Astrocyte of the spinal cord (primary cell): Measurements from ENCODE around the gene MDH1.
"Not testable (repeated sequence)": the region's sequence is repeated elsewhere in the genome, so short reads cannot be mapped to it uniquely, and the experiment has no call there.

ENCODE experiments used
- DNase-seq: peaks from one replicate; pipeline ENCODE4 v3.0.0; 2011; ENCODE audit warnings: low read depth, low spot score
- H3K4me3 ChIP-seq: 2 replicates; pipeline ENCODE4 v1.5.1; 2011; ENCODE audit warnings: low read depth, mild to moderate bottlenecking, low read length, moderate library complexity
- CTCF ChIP-seq: IDR thresholded peaks from 2 replicates; pipeline ENCODE4 v1.5.1; 2012; ENCODE audit warnings: low read depth, mild to moderate bottlenecking, low read length, inconsistent platforms
- in situ Hi-C: cut with HindIII; loops from 2 replicates; pipeline ENCODE4 v1.10.0; 2017; ENCODE audit warnings: low sequenced_read_pairs

The MDH1 gene

GRCh38 chr2:63617366-63617765, 28.6 kb downstream of the MDH1 start:
- no peak overlapping the region for H3K4me3 ChIP-seq
- no peak for DNase-seq
- in situ Hi-C loops = no loop called here
- no peak for TF ChIP-seq CTCF

- in situ Hi-C loops = no loop called here
- DNase-seq = no peak
- no peak for TF ChIP-seq CTCF
- no peak overlapping the region for H3K4me3 ChIP-seq
Measured at GRCh38 chr2:63619328-63619727, 30.6 kb downstream of the MDH1 start.

- no peak for DNase-seq
- TF ChIP-seq CTCF = no peak
- in situ Hi-C loops = no loop called here
- H3K4me3 ChIP-seq = no peak overlapping the region
Measured at GRCh38 chr2:63622751-63623150, 34.0 kb downstream of the MDH1 start.

GRCh38 chr2:63623763-63624162, 35.0 kb downstream of the MDH1 start:
- in situ Hi-C loops, H3K4me3 ChIP-seq, DNase-seq: not testable (repeated sequence)

- no peak overlapping the region for H3K4me3 ChIP-seq
- no peak for DNase-seq
- in situ Hi-C loops = no loop called here
- TF ChIP-seq CTCF = no peak
Measured at GRCh38 chr2:63627866-63628265, 39.1 kb downstream of the MDH1 start.

GRCh38 chr2:63628403-63628942, 39.7 kb downstream of the MDH1 start:
- in situ Hi-C loops = no loop called here
- TF ChIP-seq CTCF = no peak

GRCh38 chr2:63631501-63631900, 42.7 kb downstream of the MDH1 start:
- DNase-seq = no peak
- TF ChIP-seq CTCF = no peak
- H3K4me3 ChIP-seq = no peak overlapping the region
- in situ Hi-C loops = no loop called here

More at GRCh38 chr2:63628403-63628942, 39.7 kb downstream of the MDH1 start:
- no peak for DNase-seq
- H3K4me3 ChIP-seq = no peak overlapping the region
